GM19463 (cell line): ENCODE results near the gene PAM16.

Experiments used
- ATAC-seq: cut with Tn5 transposase; IDR thresholded peaks from one replicate; pipeline ENCODE4 v1.9.1; 2021; ENCODE audit warnings: mild to moderate bottlenecking, moderate library complexity; ENCODE audit not compliant: unreplicated experiment

PAM16 gene

DNA sequence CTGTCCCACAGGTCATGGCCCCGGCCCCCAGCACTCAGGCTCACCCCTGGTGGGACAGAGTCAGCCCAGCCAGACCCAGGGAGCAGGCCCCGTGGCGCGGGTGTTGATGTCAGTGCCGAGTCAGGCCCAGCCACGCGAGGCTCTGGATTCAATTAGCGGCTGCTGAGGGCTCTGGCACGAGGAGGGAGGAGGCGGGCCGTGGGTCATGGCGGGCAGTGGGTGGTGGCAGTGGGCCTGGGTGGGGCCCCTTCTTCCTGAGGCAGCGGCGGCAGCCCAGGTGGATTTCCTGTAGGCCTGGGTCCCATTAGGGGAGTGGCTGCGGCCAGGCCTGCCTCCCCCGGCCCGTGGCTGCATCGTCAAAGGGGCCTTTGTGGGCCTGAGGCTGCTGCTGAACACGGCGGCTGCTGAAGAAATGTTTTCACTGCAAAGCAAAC, 33.4 kb upstream of the PAM16 start:
- ATAC-seq = no peak

DNA sequence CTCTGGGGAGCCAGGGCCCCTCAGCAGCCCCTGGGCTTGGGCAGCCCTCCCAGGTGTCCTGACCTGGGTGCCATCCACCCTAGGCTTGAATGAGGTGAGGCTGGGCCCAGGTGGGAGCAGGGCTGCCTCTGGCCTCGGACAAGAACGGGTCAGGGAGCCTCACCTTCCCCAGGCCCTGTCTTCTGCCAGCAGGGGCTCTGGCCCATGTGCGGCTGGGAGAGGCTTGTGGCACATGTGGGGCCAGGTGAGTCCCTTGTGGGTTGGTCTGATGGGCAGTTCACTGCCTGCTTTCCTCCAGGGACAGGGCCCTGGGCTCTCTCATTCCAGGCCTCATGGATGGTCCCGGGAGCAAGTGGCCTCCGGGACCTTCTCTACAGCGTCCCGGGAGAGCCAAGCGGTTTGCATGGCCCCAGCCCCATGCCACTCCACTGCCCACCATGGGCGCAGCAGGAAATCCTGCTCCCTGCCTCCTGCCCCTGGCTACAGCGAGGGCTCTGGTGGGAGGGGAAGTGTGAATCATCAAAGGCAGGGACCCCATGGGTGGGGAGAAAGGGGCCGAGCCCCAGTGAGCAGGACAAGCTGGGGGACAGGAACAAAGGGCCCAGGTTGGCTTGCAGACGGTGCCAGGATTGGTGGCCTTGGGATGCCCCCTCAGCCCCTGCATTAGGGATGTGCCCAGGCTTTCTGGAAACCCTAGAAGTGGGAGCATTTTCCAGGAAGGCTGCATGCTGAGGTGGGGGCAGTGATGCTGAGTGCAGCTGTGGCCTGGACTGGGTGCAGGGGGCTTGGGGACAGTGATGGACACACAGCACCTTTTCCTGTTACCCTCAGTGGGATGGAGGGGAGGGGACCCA, 32.7 kb upstream of the PAM16 start:
- no peak for ATAC-seq

DNA sequence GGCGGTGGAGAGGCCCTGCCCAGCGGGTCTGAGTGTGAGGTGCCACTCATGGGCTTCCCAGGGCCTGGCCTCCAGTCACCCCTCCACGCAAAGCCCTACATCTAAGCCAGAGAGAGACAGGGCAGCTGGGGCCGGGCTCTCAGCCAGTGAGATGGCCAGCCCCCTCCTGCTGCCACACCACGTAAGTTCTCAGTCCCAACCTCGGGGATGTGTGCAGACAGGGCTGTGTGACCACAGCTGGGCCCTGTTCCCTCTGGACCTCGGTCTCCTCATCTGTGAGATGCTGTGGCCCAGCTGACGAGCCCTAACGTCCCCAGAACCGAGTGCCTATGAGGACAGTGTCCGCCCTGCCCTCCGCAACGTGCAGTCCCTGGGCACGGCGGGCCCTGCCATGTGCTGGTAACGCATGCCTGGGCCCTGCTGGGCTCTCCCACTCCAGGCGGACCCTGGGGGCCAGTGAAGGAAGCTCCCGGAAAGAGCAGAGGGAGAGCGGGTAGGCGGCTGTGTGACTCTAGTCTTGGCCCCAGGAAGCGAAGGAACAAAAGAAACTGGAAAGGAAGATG, 31.8 kb upstream of the PAM16 start:
- ATAC-seq = no peak

DNA sequence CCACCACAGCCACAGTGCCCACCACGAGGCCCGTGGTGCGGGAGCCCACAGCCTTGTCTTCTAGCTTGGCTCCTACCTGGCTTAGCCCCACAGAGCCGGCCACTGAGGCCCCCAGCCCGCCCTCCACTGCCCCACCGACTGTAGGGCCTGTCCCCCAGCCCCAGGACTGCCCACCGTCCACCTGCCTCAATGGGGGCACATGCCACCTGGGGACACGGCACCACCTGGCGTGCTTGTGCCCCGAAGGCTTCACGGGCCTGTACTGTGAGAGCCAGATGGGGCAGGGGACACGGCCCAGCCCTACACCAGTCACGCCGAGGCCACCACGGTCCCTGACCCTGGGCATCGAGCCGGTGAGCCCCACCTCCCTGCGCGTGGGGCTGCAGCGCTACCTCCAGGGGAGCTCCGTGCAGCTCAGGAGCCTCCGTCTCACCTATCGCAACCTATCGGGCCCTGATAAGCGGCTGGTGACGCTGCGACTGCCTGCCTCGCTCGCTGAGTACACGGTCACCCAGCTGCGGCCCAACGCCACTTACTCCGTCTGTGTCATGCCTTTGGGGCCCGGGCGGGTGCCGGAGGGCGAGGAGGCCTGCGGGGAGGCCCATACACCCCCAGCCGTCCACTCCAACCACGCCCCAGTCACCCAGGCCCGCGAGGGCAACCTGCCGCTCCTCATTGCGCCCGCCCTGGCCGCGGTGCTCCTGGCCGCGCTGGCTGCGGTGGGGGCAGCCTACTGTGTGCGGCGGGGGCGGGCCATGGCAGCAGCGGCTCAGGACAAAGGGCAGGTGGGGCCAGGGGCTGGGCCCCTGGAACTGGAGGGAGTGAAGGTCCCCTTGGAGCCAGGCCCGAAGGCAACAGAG, 31.0 kb upstream of the PAM16 start:
- no peak for ATAC-seq

DNA sequence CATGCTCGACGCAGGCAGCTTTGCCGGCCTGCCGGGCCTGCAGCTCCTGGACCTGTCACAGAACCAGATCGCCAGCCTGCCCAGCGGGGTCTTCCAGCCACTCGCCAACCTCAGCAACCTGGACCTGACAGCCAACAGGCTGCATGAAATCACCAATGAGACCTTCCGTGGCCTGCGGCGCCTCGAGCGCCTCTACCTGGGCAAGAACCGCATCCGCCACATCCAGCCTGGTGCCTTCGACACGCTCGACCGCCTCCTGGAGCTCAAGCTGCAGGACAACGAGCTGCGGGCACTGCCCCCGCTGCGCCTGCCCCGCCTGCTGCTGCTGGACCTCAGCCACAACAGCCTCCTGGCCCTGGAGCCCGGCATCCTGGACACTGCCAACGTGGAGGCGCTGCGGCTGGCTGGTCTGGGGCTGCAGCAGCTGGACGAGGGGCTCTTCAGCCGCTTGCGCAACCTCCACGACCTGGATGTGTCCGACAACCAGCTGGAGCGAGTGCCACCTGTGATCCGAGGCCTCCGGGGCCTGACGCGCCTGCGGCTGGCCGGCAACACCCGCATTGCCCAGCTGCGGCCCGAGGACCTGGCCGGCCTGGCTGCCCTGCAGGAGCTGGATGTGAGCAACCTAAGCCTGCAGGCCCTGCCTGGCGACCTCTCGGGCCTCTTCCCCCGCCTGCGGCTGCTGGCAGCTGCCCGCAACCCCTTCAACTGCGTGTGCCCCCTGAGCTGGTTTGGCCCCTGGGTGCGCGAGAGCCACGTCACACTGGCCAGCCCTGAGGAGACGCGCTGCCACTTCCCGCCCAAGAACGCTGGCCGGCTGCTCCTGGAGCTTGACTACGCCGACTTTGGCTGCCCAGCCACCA, 30.2 kb upstream of the PAM16 start:
- no peak for ATAC-seq

DNA sequence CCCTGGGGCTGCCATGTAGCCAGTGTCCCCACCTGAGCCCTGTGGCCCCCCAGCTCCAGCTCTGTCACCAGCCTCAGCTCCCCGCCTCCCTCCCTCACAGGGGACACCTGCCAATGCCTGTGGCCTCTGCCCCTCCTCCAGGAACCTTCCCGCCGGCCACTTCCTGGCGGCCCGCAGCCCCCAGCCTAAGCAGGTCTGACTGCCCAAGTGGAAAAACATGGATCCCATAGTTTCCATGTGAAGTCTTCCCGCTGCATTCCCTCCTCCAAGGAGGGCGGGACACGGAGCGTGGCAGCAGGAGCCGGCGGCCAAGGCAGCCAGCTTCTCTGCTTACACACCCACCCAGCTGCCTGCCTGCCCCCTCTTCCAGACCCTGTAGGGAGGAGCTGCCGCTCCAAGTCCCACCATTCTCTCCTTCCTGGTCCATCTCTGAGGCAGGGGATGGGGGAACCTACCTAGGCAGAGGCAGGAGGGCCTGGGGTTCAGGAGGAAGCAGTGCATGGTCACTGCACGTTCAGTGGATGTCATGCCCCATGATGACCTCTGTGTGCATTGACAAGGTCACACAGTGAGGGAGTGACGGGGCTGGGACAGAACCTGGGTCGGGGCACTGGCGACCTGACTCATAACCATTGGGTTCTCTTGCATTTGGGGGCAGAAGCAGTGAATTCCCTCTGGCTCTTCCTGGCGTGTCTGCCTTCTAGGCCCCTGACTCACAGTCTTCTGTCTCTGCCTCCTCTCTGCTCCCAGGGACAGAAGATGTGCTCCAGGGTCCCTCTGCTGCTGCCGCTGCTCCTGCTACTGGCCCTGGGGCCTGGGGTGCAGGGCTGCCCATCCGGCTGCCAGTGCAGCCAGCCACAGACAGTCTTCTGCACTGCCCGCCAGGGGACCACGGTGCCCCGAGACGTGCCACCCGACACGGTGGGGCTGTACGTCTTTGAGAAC, 29.3 kb upstream of the PAM16 start:
- no peak for ATAC-seq

DNA sequence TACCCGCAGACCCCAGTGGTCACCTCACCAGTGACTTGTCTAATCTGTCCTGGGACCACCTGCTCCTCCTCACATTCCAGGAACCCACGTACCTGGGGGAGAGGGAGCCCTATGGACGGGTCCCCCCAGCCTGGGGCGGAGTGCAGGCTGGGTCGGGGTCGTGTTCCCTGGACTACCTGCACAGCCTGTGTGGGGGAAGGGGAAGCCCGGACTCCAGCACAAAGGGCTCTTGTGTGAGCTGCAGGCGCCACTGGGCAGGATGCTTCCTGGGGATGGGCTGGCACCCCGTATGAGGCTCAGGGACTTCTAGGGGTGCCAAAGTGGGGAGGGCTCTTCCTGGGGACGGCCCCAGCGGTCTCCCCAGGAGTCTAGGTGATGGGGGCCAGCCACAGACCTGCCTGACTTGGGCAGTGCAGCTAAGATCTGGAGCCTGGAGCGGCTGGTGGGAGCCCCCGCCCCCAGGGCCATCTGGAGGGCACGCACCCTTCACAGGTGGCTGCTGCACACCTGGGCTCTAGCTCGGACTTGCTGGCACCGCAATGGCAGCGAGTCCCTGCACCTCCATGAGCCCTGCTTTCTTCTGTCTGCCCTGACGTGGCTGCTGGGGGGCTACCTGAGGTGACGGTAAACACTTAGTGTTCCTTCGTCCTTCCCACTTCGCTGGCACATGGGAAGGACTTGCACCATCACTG, 28.0 kb upstream of the PAM16 start:
- ATAC-seq = no peak

DNA sequence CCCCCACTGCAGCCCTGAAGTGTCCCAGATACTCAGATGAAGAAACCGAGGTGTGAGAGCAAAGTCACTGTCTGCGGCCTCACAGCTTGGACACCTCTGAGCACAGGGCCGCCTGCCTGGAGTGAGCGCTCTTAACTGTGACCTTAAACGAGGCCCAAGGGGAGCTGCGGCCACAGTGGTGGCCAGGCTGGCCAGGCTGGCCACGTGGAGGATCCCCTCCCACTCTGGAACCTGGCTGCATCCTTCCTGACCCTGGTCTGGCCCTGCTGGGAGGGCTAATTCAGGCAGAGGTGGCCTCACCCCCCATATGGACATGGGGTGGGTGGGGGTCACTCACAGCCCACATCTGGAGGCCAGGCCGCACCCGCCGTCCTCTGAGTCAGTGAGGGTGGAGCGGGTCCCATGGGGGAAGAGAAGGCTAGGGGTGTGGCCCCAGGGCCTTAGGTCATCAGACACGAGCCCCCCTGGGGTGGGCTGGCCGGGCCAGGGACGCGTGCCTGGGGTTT, 27.1 kb upstream of the PAM16 start:
- no peak for ATAC-seq

DNA sequence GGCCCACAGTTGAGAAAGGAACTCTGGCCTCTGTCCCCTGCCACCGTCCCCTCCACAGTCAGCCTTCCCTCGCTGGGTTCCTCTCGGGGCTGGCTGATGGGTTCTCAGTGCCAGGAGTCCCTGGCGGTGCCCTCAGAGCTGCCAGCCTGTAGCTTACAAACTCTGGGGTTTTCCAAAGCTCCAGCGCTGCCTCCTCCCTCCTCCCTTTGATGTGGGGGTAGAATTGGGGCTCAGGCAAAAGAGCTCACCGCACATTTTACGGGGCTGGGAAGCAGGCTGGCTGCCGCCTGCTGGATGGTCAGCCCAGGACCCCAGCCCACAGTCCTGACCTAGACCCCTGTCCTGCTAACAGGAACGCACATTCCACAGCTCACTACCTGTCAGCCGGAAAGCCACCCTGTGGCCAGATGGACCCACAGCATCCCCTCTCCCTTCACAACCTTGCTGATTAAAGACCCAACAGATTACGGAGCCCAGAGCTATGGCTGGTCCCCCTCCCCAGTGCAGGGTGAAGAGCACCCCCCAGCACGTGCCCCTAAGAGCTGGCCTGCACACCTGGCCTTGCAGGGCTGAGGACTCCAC, 26.5 kb upstream of the PAM16 start:
- no peak for ATAC-seq

DNA sequence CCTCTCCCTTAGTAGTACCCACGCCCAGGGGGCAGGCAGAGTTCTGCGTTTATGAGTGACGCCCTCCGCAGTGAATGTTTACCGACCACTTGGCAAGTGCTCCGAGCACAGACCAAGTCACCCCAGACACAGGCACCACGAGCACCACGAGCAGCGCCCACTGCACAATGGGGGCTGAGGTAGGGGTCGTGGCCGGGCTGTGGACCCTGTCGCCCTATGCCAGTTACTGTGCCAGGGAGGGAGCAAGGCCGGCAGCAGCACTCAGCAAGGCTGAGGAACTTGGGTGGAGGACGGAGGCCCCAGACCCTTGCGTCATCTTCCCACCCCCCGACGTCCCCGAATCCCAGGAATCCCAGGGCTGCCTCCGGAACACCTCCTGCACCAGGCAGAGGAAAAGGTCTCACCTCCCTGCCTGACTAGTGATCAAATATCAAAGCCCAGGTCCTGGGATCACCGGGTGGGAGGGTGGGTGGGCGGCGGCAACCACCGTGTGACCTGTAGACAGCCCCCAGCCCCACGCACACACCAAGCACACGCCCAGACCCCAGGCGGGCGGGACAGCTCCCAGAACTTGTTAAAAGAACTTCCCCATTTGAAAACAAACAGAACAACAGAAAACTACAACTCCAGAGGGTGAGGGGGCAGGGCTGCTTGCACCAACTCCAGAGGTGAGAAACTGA, 25.9 kb upstream of the PAM16 start:
- ATAC-seq = no peak

DNA sequence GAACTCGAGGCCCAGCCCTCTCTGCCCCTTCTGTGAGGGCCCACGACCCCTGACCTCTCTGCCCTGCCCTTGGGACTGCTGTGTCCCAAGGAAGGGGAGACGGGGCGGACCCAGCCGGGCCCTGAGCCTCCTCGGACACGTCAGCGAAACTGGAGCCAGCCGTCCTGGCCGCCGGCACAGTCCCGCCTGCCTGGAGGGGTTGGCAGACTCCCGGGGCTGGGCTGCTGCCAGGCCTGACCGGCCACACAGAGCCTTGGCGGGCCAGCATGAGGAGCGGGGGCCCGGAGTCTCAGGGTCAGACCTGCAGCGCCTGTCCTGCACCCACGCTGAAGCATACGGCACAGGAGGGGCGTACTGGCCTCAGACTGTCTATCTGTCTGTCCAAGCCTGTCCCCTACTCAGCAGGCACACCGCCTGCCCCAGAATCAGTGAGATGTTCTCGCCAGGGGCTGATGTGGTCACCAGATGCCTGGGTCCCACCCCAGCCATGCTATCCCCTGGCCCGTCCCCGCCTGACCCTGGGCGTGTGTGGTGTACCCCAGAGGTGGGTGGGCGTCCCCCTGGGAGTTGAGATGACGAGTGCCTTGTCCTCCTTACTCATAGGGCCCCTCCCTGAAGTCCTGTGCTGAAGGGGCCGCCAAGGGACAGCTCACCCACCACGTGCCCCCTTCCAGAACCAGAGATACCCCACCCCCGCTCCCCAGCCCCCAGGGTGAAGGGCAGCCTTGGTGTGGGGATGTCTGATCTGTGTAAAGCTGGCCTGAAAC, 25.2 kb upstream of the PAM16 start:
- ATAC-seq = no peak

DNA sequence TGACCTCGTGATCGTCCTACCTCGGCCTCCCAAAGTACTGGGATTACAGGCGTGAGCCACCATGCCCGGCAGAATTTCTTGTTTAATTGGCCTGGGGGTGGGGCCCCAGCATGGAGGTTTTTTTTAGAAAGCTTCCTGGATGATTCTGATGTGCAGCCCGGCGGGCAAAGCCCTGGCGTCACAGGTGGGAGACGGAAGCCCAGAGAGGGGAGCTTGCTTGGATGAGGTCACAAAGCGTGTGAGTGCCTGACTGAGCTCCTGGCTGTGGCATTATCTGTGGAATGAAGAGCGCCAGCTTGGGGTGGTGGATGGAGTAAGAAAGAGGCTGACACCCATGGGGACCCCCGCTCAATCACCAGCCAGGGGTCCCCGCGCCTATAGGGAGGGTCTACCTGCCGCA, 24.6 kb upstream of the PAM16 start:
- ATAC-seq = no peak

DNA sequence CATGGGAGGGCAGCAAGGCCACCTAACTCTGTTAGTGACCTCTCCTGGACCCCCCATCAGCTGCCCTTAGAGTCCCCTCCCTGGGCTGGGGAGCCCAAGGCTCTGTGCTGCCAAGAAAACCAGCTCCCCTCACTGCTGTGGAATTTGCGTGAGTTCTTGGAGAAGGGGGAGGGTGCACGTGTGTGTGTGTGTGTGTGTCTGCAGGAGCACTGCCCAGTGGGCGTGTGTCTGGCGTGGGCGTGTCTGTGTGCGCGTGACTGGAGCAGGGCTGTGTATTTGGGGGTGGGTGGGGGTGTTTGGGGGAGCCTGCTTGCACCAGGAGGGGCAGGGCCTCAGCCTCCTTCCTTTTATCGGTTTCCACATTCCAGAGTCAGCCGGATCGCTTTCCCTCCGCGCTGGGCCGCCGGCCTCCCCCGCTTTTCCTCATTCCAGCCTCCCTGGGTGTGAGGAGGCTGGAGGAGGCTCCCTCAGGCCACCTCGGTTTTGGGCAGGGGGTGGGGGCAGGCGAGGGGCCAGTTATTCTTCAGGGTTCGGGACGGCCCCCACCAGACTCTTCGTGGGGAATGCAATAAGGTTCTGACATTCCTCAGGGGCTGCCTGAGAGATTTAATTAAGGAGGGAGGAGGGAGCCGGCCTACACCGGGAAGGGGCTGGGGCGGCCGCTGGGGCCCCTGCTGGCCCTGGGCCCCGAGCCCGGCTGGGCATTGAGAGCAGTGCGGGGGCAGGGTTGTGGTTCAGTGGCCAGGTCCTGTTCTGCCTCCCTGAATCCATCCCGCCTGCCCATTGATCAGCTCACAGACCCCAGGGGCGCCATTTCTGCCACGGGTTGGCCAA, 23.0 kb upstream of the PAM16 start:
- ATAC-seq = no peak

DNA sequence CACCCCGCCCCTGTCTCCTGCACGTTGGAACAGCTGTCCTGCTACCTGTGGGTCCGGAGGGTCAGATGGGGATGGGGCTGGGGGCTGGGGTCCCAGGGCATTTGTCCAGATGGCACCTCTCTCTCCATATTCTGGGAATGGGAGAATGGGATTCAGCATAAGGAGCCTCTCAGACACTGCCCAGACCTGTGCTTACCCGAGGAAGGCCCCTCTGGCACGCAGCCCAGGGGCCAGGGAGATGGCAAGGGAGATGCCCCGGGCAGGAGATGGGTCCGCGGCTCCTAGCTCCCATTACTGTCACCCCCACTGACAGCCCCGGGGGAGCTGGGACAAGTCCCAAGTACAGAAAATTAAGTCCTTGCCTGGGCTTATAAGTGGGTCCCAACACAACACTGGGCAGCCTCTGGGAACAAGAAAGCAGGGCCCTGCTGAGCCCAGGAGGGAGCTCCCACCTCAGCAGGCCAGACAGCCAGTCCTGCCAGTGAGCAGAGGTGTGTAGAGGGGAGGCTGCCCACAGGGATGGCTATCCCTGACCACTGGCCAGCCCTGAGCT, 22.3 kb upstream of the PAM16 start:
- no peak for ATAC-seq

DNA sequence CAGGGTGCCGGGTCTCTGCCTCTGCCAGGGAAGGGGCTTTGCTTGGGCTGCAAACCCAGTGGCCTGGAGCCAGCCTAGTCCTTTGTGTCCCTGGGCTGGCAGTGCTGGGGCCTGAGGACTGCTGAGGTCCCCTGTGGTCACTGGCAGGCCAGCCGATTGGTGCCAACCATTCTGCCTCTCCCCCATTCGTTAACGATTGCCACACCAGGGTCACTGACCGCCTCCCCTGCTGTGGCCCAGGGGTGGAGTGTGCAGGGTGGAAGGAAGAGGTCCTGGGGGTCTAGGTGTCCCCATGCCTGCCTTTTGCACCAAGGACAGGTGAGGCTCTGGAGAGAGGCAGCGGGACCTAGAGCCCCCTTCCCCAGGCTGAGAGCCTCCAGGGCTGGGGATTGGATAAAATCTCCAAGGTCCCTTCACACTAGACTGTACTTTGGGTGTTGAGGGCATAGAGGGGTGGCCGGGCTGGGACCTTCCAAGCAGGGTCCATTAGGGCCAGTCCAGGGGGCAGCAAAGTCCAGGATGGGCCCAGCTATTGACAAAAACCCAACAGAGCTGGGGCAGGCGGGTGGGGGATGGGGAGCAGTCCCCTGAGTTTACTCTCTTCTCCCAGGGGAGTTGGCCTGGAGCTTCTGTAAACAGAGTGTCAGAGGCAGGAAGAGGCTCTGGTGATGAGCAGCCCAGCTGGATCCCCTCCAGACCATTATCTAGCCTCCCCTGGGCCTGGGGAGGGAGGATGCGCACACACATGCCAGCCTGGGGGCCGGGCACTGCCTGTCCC, 21.6 kb upstream of the PAM16 start:
- no peak for ATAC-seq
